ENCODE data around the gene FABP6.
A peak's percentile ranks its signal among the peaks of the same experiment; 100 is the strongest.
"Not testable (repeated sequence)": the region's sequence is repeated elsewhere in the genome, so short reads cannot be mapped to it uniquely, and the experiment has no call there.

Gene FABP6

GRCh38 chr5:160229190-160229742 lies at the start of gene FABP6:
FABP6 (plus strand) TSS chr5:160229506; CDS start chr5:160229558, 52 bp downstream.
- TF ChIP-seq POLR2A (IDR thresholded peaks at IDR 0.05; ENCODE audit: low read length) (no peak), GATA1 (IDR thresholded peaks at IDR 0.05; ENCODE audit: low read depth, low read length) (no peak)
- DNase-seq: no peak

- no peak for DNase-seq
These were observed 48.4 kb upstream of the FABP6 start for GRCh38 chr5:160180931-160181330.

GRCh38 chr5:160181965-160182622 lies 47.2 kb upstream of the FABP6 start:
- TF ChIP-seq GATA1 (IDR thresholded peaks at IDR 0.05; ENCODE audit: low read depth, low read length): no peak
- TF ChIP-seq POLR2A (IDR thresholded peaks at IDR 0.05; ENCODE audit: low read length): no peak
- DNase-seq: no peak

More at GRCh38 chr5:160180931-160181330, 48.4 kb upstream of the FABP6 start:
- no peak for TF ChIP-seq POLR2A (IDR thresholded peaks at IDR 0.05; ENCODE audit: low read length)
- no peak for TF ChIP-seq GATA1 (IDR thresholded peaks at IDR 0.05; ENCODE audit: low read depth, low read length)

GRCh38 chr5:160183075-160183474 lies 46.2 kb upstream of the FABP6 start:
- TF ChIP-seq POLR2A (IDR thresholded peaks at IDR 0.05; ENCODE audit: low read length) (no peak), GATA1 (IDR thresholded peaks at IDR 0.05; ENCODE audit: low read depth, low read length) (no peak)
- no peak for DNase-seq

GRCh38 chr5:160185626-160186360 lies 43.5 kb upstream of the FABP6 start:
- no peak for TF ChIP-seq POLR2A (IDR thresholded peaks at IDR 0.05; ENCODE audit: low read length)
- TF ChIP-seq GATA1 (IDR thresholded peaks at IDR 0.05; ENCODE audit: low read depth, low read length): no peak
- no peak for DNase-seq

GRCh38 chr5:160186480-160186879 lies 42.8 kb upstream of the FABP6 start:
- no peak for TF ChIP-seq POLR2A (IDR thresholded peaks at IDR 0.05; ENCODE audit: low read length)
- TF ChIP-seq GATA1 (IDR thresholded peaks at IDR 0.05; ENCODE audit: low read depth, low read length): no peak

GRCh38 chr5:160187091-160187490 lies 42.2 kb upstream of the FABP6 start:
- no peak for DNase-seq
- TF ChIP-seq POLR2A (IDR thresholded peaks at IDR 0.05; ENCODE audit: low read length): no peak
- TF ChIP-seq GATA1 (IDR thresholded peaks at IDR 0.05; ENCODE audit: low read depth, low read length): no peak

More at GRCh38 chr5:160186480-160186879, 42.8 kb upstream of the FABP6 start:
- DNase-seq: no peak

GRCh38 chr5:160188141-160189015 lies 40.9 kb upstream of the FABP6 start:
- peak; percentile 7 to 36 for DNase-seq
- no peak for TF ChIP-seq GATA1 (IDR thresholded peaks at IDR 0.05; ENCODE audit: low read depth, low read length)
- no peak for TF ChIP-seq POLR2A (IDR thresholded peaks at IDR 0.05; ENCODE audit: low read length)

GRCh38 chr5:160192424-160192823 lies 36.9 kb upstream of the FABP6 start:
- TF ChIP-seq GATA1 (IDR thresholded peaks at IDR 0.05; ENCODE audit: low read depth, low read length): no peak
- no peak for TF ChIP-seq POLR2A (IDR thresholded peaks at IDR 0.05; ENCODE audit: low read length)
- no peak for DNase-seq

GRCh38 chr5:160193076-160193475 lies 36.2 kb upstream of the FABP6 start:
- DNase-seq: not testable (repeated sequence)

GRCh38 chr5:160193790-160194189 lies 35.5 kb upstream of the FABP6 start:
- not testable (repeated sequence) for DNase-seq

- peak; percentile 50 to 73 for DNase-seq
- TF ChIP-seq GATA1 (IDR thresholded peaks at IDR 0.05; ENCODE audit: low read depth, low read length): no peak
- no peak for TF ChIP-seq POLR2A (IDR thresholded peaks at IDR 0.05; ENCODE audit: low read length)
These were observed 31.8 kb upstream of the FABP6 start for GRCh38 chr5:160197341-160198144.

GRCh38 chr5:160198146-160198545 lies 31.2 kb upstream of the FABP6 start:
- TF ChIP-seq GATA1 (IDR thresholded peaks at IDR 0.05; ENCODE audit: low read depth, low read length): no peak
- no peak for TF ChIP-seq POLR2A (IDR thresholded peaks at IDR 0.05; ENCODE audit: low read length)

More at GRCh38 chr5:160198146-160198545, 31.2 kb upstream of the FABP6 start:
- DNase-seq: no peak
